EH (cell line): ENCODE results near the gene UCHL3.

Source experiments
- DNase-seq: peaks from one replicate; pipeline ENCODE4 v3.0.0-alpha.2; 2015; ENCODE audit warnings: low read depth

UCHL3 gene

GRCh38 chr13:75547917-75548316 lies 1.7 kb upstream of the UCHL3 start:
- DNase-seq = no peak

- peak; percentile 71 for DNase-seq
Observed at GRCh38 chr13:75550159-75550567, 572 bp downstream of the UCHL3 start.

GRCh38 chr13:75554464-75554863 lies 4.9 kb downstream of the UCHL3 start:
- DNase-seq = no peak

GRCh38 chr13:75554981-75555380 lies 5.4 kb downstream of the UCHL3 start:
- DNase-seq = no peak

- DNase-seq = no peak
Observed at GRCh38 chr13:75555836-75556235, 6.2 kb downstream of the UCHL3 start.

GRCh38 chr13:75556961-75557360 lies 7.4 kb downstream of the UCHL3 start:
- no peak for DNase-seq

- no peak for DNase-seq
Observed at GRCh38 chr13:75558145-75558840, 8.7 kb downstream of the UCHL3 start.

- DNase-seq = peak; percentile 67
Observed at GRCh38 chr13:75566658-75567057, 17.1 kb downstream of the UCHL3 start.

GRCh38 chr13:75569576-75569975 lies 20.0 kb downstream of the UCHL3 start:
- DNase-seq = no peak

- no peak for DNase-seq
Observed at GRCh38 chr13:75579529-75579928, 29.9 kb downstream of the UCHL3 start.

GRCh38 chr13:75581874-75582640 lies 32.5 kb downstream of the UCHL3 start:
- no peak for DNase-seq

- DNase-seq = no peak
Observed at GRCh38 chr13:75583091-75583490, 33.5 kb downstream of the UCHL3 start.

- DNase-seq = no peak
Observed at GRCh38 chr13:75585153-75585552, 35.6 kb downstream of the UCHL3 start.

GRCh38 chr13:75587679-75588078 lies 38.1 kb downstream of the UCHL3 start:
- DNase-seq = no peak

GRCh38 chr13:75596657-75597182 lies 47.1 kb downstream of the UCHL3 start:
- DNase-seq = peak; percentile 7

GRCh38 chr13:75600371-75600770 lies 50.8 kb downstream of the UCHL3 start:
- no peak for DNase-seq

GRCh38 chr13:75603038-75603437 lies 53.4 kb downstream of the UCHL3 start:
- DNase-seq = no peak

- DNase-seq = no peak
Observed at GRCh38 chr13:75607447-75607846, 57.9 kb downstream of the UCHL3 start.

GRCh38 chr13:75610466-75610865 lies 60.9 kb downstream of the UCHL3 start:
- DNase-seq = no peak

- peak; percentile 59 for DNase-seq
Observed at GRCh38 chr13:75612354-75612753, 62.8 kb downstream of the UCHL3 start.

GRCh38 chr13:75617230-75617629 lies 67.6 kb downstream of the UCHL3 start:
- no peak for DNase-seq

GRCh38 chr13:75618308-75618707 lies 68.7 kb downstream of the UCHL3 start:
- DNase-seq = peak; percentile 35

- DNase-seq = peak; percentile 34
Observed at GRCh38 chr13:75620020-75620419, 70.4 kb downstream of the UCHL3 start.
